K562 (cell line): ENCODE data around the gene MME. TPM values are rescaled to one million over a fixed set of nuclear protein-coding genes. Genes with fewer than 3 reads are reported as not detected.

Experiments
- ATAC-seq: fragments of 200-7000 bp; cut with Tn5 transposase; 3 replicates; pipeline ENCODE4 v1.9.1; 2020; ENCODE audit warnings: moderate library complexity
- BruUV-seq: library from RNA; stranded (reverse); fragments of 400-500 nt; replicated peaks from 2 replicates; lab custom pipeline; 2021; lab: Mats Ljungman, UMichigan
- CTCF ChIA-PET: fragments of 300-600 bp; formaldehyde crosslinking; extraction: SDS; loops from one replicate; lab custom pipeline; 2021; ENCODE audit warnings: low intra/inter-chr PET ratio; lab: Yijun Ruan, JAX
- POLR2A ChIA-PET: fragments of 300-600, 350-650 bp; sonication (Branson Sonifier 250); formaldehyde crosslinking; extraction: SDS; loops from one replicate; lab custom pipeline; 2021; ENCODE audit warnings: antibody characterized with exemption, inconsistent platforms; lab: Yijun Ruan, JAX
- DNase-seq, 4 experiments: peaks; one replicate each; pipeline versions ENCODE4 v3.0.0 to v3.0.0-alpha.2; 2011 to 2018; ENCODE audit warnings: low spot score in 3 of 4, mixed read lengths in 3 of 4; ENCODE audit errors: extremely low read depth in 1 of 4
- FAIRE-seq: peaks from 2 replicates; lab custom pipeline; 2011; peaks lifted over from hg19 to GRCh38; lab: Jason Lieb, UNC
- H2AFZ ChIP-seq: 2 replicates; pipeline ENCODE4 v1.6.0; 2011; ENCODE audit warnings: low read depth, low read length, control low read depth, inconsistent platforms
- H3K27ac ChIP-seq: fragments of 200-600 bp; 3 replicates; pipeline ENCODE4 v1.8.0; 2011; ENCODE audit warnings: low read depth, mild to moderate bottlenecking, control low read depth, inconsistent platforms, low read length, moderate library complexity, mixed read lengths; ENCODE audit errors: extremely low read depth
- H3K27me3 ChIP-seq, 2 experiments: fragments of 300-600 bp in 1 of 2; 2 replicates in 1 of 2; 3 replicates in 1 of 2; pipeline versions ENCODE4 v1.6.0 to v1.8.0; 2011; ENCODE audit warnings: inconsistent platforms in 2 of 2, low read length in 2 of 2, mild to moderate bottlenecking in 1 of 2, mixed read lengths in 1 of 2, moderate library complexity in 1 of 2; ENCODE audit not compliant: control insufficient read depth in 2 of 2, insufficient read depth in 2 of 2
- H3K36me3 ChIP-seq: fragments of 300-600 bp; 3 replicates; pipeline ENCODE4 v1.8.0; 2011; ENCODE audit warnings: mild to moderate bottlenecking, low read length, inconsistent platforms; ENCODE audit not compliant: control insufficient read depth, insufficient read depth
- H3K4me1 ChIP-seq, 2 experiments: fragments of 200-600 bp in 1 of 2; replicated peaks in 1 of 2; 2 replicates in 1 of 2; 3 replicates in 1 of 2; pipeline versions ENCODE4 v1.5.1 to v1.8.0; 2011; ENCODE audit warnings: inconsistent platforms in 2 of 2, low read length in 2 of 2, mild to moderate bottlenecking in 1 of 2, mixed read lengths in 1 of 2, moderate library complexity in 1 of 2; ENCODE audit not compliant: control insufficient read depth in 2 of 2, insufficient read depth in 2 of 2
- H3K4me2 ChIP-seq: 2 replicates; pipeline ENCODE4 v1.6.1; 2011; ENCODE audit warnings: low read length, control low read depth, inconsistent platforms, mixed read lengths; ENCODE audit not compliant: insufficient read depth
- H3K4me3 ChIP-seq: fragments of 200-600 bp; sonication (generic), shearing (Covaris generic); 2 replicates; pipeline ENCODE4 v1.5.1; 2016; ENCODE audit warnings: control low read depth, inconsistent platforms
- H3K79me2 ChIP-seq: fragments of 200-600 bp; 3 replicates; pipeline ENCODE4 v1.8.0; 2011; ENCODE audit warnings: low read length, inconsistent platforms; ENCODE audit not compliant: control insufficient read depth, insufficient read depth
- H3K9ac ChIP-seq, 2 experiments: 2 replicates each; pipeline versions ENCODE4 v1.6.0 to v1.6.1; 2011; ENCODE audit warnings: low read depth in 2 of 2, low read length in 2 of 2, control low read depth in 1 of 2, inconsistent platforms in 1 of 2, mild to moderate bottlenecking in 1 of 2, mixed read lengths in 1 of 2; ENCODE audit not compliant: insufficient read depth in 1 of 2
- H3K9me1 ChIP-seq: one replicate; pipeline ENCODE4 v1.6.0; 2011; ENCODE audit warnings: inconsistent platforms, mild to moderate bottlenecking, low read length, moderate library complexity; ENCODE audit not compliant: control insufficient read depth, insufficient read depth
- H3K9me3 ChIP-seq: replicated peaks from 2 replicates; pipeline ENCODE4 v1.5.1; 2011; ENCODE audit warnings: low read depth, low read length, inconsistent platforms; ENCODE audit not compliant: control insufficient read depth, insufficient read depth
- H4K20me1 ChIP-seq: replicated peaks from 2 replicates; pipeline ENCODE4 v1.6.1; 2011; ENCODE audit warnings: low read length, inconsistent platforms, mixed read lengths; ENCODE audit not compliant: control insufficient read depth, insufficient read depth
- CGGBP1 ChIP-seq: fragments of 250-450 bp; sonication (Bioruptor Pico); IDR thresholded peaks from 2 replicates; pipeline ENCODE4 v1.9.0; 2021; ENCODE audit warnings: mild to moderate bottlenecking
- COPS2 ChIP-seq: fragments of 450-650 bp; conservative IDR thresholded peaks from 2 replicates; pipeline ENCODE4 v1.6.1; 2016; ENCODE audit warnings: mild to moderate bottlenecking, moderate library complexity
- EP300 ChIP-seq: IDR thresholded peaks from 2 replicates; pipeline ENCODE4 v1.6.1; 2012; ENCODE audit warnings: low read length, improper control_type of control experiment
- EP400 ChIP-seq: fragments of 450-650 bp; IDR thresholded peaks from 2 replicates; pipeline ENCODE4 v1.6.1; 2017; ENCODE audit warnings: antibody characterized with exemption, mild to moderate bottlenecking, moderate library complexity
- EWSR1 ChIP-seq: fragments of 450-650 bp; IDR thresholded peaks from 2 replicates; pipeline ENCODE4 v1.6.1; 2018; ENCODE audit warnings: borderline replicate concordance, mild to moderate bottlenecking, low read depth, moderate library complexity; ENCODE audit not compliant: partially characterized antibody
- FOS ChIP-seq: IDR thresholded peaks from 3 replicates; pipeline ENCODE4 v1.6.1; 2011; ENCODE audit not compliant: insufficient read length; ENCODE audit errors: extremely low read depth
- GABPB2 ChIP-seq: fragments of 250-450 bp; sonication (Bioruptor Pico); conservative IDR thresholded peaks from 2 replicates; pipeline ENCODE4 v1.5.1; 2021; ENCODE audit warnings: mild to moderate bottlenecking
- JUN ChIP-seq, 2 experiments: sonication (generic) in 1 of 2; formaldehyde crosslinking in 1 of 2; IDR thresholded peaks; 2 replicates each; pipeline versions ENCODE4 v1.6.1 to v1.8.0; 2012 to 2022; ENCODE audit warnings: borderline replicate concordance in 2 of 2, mild to moderate bottlenecking in 2 of 2, improper control_type of control experiment in 1 of 2, low read depth in 1 of 2, low read length in 1 of 2, missing genetic modification reagents in 1 of 2
- KDM4B ChIP-seq, 2 experiments: fragments of 450-650 bp in 1 of 2; sonication (generic) in 1 of 2; IDR thresholded peaks; 2 replicates each; pipeline ENCODE4 v1.6.1; 2016 to 2017; ENCODE audit warnings: borderline replicate concordance in 2 of 2, antibody characterized with exemption in 1 of 2, low read depth in 1 of 2, mild to moderate bottlenecking in 1 of 2
- MAZ ChIP-seq, 2 experiments: fragments of 450-650 bp in 1 of 2; sonication (generic) in 1 of 2; formaldehyde crosslinking; IDR thresholded peaks in 1 of 2; conservative IDR thresholded peaks in 1 of 2; 2 replicates each; pipeline versions ENCODE4 v1.4.0 to v1.5.0; 2020; ENCODE audit warnings: mild to moderate bottlenecking in 1 of 2, missing genetic modification reagents in 1 of 2
- NRF1 ChIP-seq, 2 experiments: fragments of 450-650 bp; IDR thresholded peaks in 1 of 2; conservative IDR thresholded peaks in 1 of 2; 2 replicates each; pipeline ENCODE4 v1.6.1; 2014; ENCODE audit warnings: mild to moderate bottlenecking in 2 of 2
- PTTG1 ChIP-seq: fragments of 450-650 bp; IDR thresholded peaks from 2 replicates; pipeline ENCODE4 v1.6.1; 2016; ENCODE audit warnings: low read depth, mild to moderate bottlenecking, missing genetic modification characterization, missing compliant biosample characterization
- SIN3B ChIP-seq: fragments of 450-650 bp; IDR thresholded peaks from 2 replicates; pipeline ENCODE4 v1.6.1; 2017; ENCODE audit warnings: low read depth, mild to moderate bottlenecking, moderate library complexity
- TAF1 ChIP-seq: IDR thresholded peaks from 2 replicates; pipeline ENCODE4 v1.6.1; 2011; ENCODE audit warnings: mild to moderate bottlenecking, low read length, moderate library complexity; ENCODE audit not compliant: insufficient read depth, control insufficient read depth, severe bottlenecking; ENCODE audit errors: extremely low read depth
- TFAM ChIP-seq: fragments of 250-450 bp; sonication (Bioruptor Pico); conservative IDR thresholded peaks from 2 replicates; pipeline ENCODE4 v1.5.0; 2021; ENCODE audit warnings: mild to moderate bottlenecking, moderate library complexity
- THAP7 ChIP-seq: fragments of 250-450 bp; sonication (Bioruptor Pico); IDR thresholded peaks from 2 replicates; pipeline ENCODE4 v1.5.0; 2021
- ZNF224 ChIP-seq: sonication (generic); formaldehyde crosslinking; IDR thresholded peaks from 2 replicates; pipeline ENCODE4 v1.8.0; 2022; ENCODE audit warnings: mild to moderate bottlenecking, missing genetic modification reagents
- ZNF695 ChIP-seq: fragments of 450-650 bp; formaldehyde crosslinking; IDR thresholded peaks from 2 replicates; pipeline ENCODE4 v1.4.0; 2020; ENCODE audit warnings: mild to moderate bottlenecking, moderate library complexity
- ZNF77 ChIP-seq: fragments of 250-450 bp; sonication (Bioruptor Pico); IDR thresholded peaks from 2 replicates; pipeline ENCODE4 v1.5.0; 2020
- WGBS: fragments of 100-300 bp; shearing (Covaris generic); methylation state at CpG from one replicate; pipeline ENCODE4 v1.1.6; 2016; ENCODE audit warnings: low coverage, mixed read lengths; ENCODE audit not compliant: insufficient coverage; ENCODE audit errors: missing lambda C conversion rate; 5-methylcytosine and 5-hydroxymethylcytosine counted together
- in situ Hi-C: fragments of 300-500 bp; cut with MboI; formaldehyde crosslinking; loops from 4 replicates; pipeline ENCODE4 v1.15.0; 2018; ENCODE audit warnings: inconsistent platforms, mixed read lengths
- intact Hi-C: fragments of 100-400 bp; cut with micrococcal nuclease; formaldehyde crosslinking; loops from 2 replicates; pipeline ENCODE4 v1.14.2; 2022
- polyA plus RNA-seq, 8 experiments: library from polyadenylated mRNA; depleted of rRNA in 4 of 8; stranded (reverse) in 5 of 8; unstranded in 3 of 8; fragments of >200 nt; fragmentation: Nextera tagmentation in 2 of 8; fragmentation: Illumina TruSeq in 1 of 8; extraction: Ambion mirVana in 2 of 8; extraction: Trizol in 1 of 8; gene quantifications; 2 replicates each; pipeline versions ENCODE4 v1.2.1 to v1.2.3, GENCODE V29; 2011 to 2014; ENCODE audit warnings: inconsistent platforms in 1 of 8, missing spikeins in 1 of 8
- total RNA-seq, 7 experiments: library from RNA; depleted of rRNA in 6 of 7; stranded (reverse); fragments of >200 nt in 6 of 7; fragmentation: Illumina TruSeq in 2 of 7; extraction: Trizol in 2 of 7; gene quantifications; 2 replicates each; pipeline versions ENCODE4 v1.2.1 to v1.2.3, GENCODE V29; 2011 to 2021; ENCODE audit warnings: low replicate concordance in 1 of 7
- TF ChIP-seq, protein P1 (sequence below): fragments of 250-450 bp; sonication (Bioruptor Pico); IDR thresholded peaks from 2 replicates; pipeline ENCODE4 v1.5.0; 2021

MME gene
- total and polyA plus RNA-seq, 9 of the 15 experiments (the other 6 are each of a cell fraction or from before 2014, with no cell fraction given): 0.80 to 8.6 (median 2.5) TPM

DNA sequence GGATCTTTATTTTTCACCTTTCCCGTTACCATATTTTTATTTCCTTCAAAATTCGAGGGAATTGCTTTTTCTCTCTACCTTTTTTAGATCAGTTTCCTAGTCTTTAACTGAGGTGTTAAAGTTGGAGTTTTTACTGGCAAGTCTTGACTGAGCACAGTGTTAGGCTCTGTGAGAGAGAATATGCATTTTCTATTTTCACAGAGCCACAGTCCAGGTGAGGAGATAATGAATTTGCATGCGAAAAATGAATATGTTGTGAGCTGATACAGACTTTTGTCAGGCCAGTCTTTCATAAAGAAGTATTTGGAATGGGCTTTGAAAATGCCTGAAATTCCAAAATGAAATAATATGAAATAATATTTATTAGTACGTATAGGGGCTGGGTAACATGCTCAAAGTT is 31.9 kb downstream of the MME start (continued):
- no peak for TF ChIP-seq THAP7 (CRISPR knock-in tag)
- no peak for TF ChIP-seq EWSR1
- no peak for TF ChIP-seq SIN3B
- TF ChIP-seq CGGBP1 (CRISPR knock-in tag): no peak
- TF ChIP-seq MAZ (CRISPR knock-in tag; conservative IDR thresholded peaks at IDR 0.05 in 1 of 2, IDR thresholded peaks at IDR 0.05 in 1 of 2): no peak
- TF ChIP-seq ZNF77: no peak
- no peak for TF ChIP-seq FOS

- no TSS peak for BruUV-seq
- H3K27ac ChIP-seq: no peak overlapping the region
- 29% methylated on average over 5 of the region's 5 CpGs for WGBS
- intact Hi-C loops: no loop called here
- in situ Hi-C loops: no loop called here
- ChIA-PET POLR2A (interaction anchor here (2.1 kb wide), 1 partner anchor 10 kb away, joined by 5 read pairs; no protein-coding TSS in a partner anchor), CTCF (no interaction called here)
- H2AFZ ChIP-seq: 0 out of 2 replicates have a peak overlapping the region, but pooled peaks have one; percentile 0
- H3K9me1 ChIP-seq: no peaks in the 10 kb centered on the region
- H4K20me1 ChIP-seq: no peaks in the 10 kb centered on the region
- H3K36me3 ChIP-seq: no peaks in the 10 kb centered on the region
- no peaks in the 10 kb centered on the region for H3K9me3 ChIP-seq
- no peak overlapping the region for H3K4me3 ChIP-seq
- no peaks in the 10 kb centered on the region for H3K27me3 ChIP-seq
- FAIRE-seq (no peak), ATAC-seq (no peak), DNase-seq (no peak)
- H3K4me1 ChIP-seq: no peaks in the 10 kb centered on the region; a peak in 1 of 5 replicates
- no peak overlapping the region for H3K4me2 ChIP-seq
- no peak overlapping the region for H3K9ac ChIP-seq
- H3K79me2 ChIP-seq: no peaks in the 10 kb centered on the region
- TF ChIP-seq EP300 (no peak), KDM4B (IDR thresholded peaks at IDR 0.05; ENCODE audit: borderline replicate concordance in 2 of 2, low read depth in 1 of 2) (no peak), EP400 (no peak), NRF1 (conservative IDR thresholded peaks at IDR 0.05 in 1 of 2, IDR thresholded peaks at IDR 0.05 in 1 of 2) (no peak), ZNF224 (CRISPR knock-in tag) (no peak), ZNF695 (CRISPR knock-in tag) (no peak), PTTG1 (tag) (no peak), TFAM (no peak), JUN (IDR thresholded peaks at IDR 0.05; ENCODE audit: borderline replicate concordance, low read depth, low read length) (no peak), JUN (CRISPR knock-in tag; IDR thresholded peaks at IDR 0.05; ENCODE audit: borderline replicate concordance) (no peak), TAF1 (no peak), GABPB2 (CRISPR knock-in tag) (no peak), COPS2 (no peak)
- TF ChIP-seq, protein P1, sequence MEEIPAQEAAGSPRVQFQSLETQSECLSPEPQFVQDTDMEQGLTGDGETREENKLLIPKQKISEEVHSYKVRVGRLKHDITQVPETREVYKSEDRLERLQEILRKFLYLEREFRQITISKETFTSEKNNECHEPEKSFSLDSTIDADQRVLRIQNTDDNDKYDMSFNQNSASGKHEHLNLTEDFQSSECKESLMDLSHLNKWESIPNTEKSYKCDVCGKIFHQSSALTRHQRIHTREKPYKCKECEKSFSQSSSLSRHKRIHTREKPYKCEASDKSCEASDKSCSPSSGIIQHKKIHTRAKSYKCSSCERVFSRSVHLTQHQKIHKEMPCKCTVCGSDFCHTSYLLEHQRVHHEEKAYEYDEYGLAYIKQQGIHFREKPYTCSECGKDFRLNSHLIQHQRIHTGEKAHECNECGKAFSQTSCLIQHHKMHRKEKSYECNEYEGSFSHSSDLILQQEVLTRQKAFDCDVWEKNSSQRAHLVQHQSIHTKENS: no peak
Measured at GRCh38 chr3:155112661-155113389, 32.7 kb downstream of the MME start.
